Measurements from ENCODE around the gene SP110. TPM values are rescaled to one million over a fixed set of nuclear protein-coding genes. Genes with fewer than 3 reads are reported as not detected.

SP110 gene
- total and polyA plus RNA-seq, 8 donors, result 4.3 to 13.7 (median 7.8) TPM

GRCh38 chr2:230184727-230185578 lies 34.8 kb downstream of the SP110 start:
- no peak for ATAC-seq
- H3K27me3 ChIP-seq, result no peaks in the 10 kb centered on the region
- TF ChIP-seq CTCF (IDR thresholded peaks at IDR 0.05), result no peak
- WGBS, 2 donors, result 69 to 70% methylated on average over 10 of the region's 10 CpGs
- H3K4me1 ChIP-seq, result no peaks in the 10 kb centered on the region
- peaks cover 0 to 4% (median 0%) of the 10 kb centered on the region in 3 donors for H3K36me3 ChIP-seq
- no peak for FAIRE-seq
- H3K9me3 ChIP-seq, result no peaks in the 10 kb centered on the region
- DNase-seq, result no peak
- H3K27ac ChIP-seq, result no peak overlapping the region
- no peak overlapping the region for H3K4me3 ChIP-seq
- intact Hi-C loops (cut with DNase I), result no loop called here

DNA sequence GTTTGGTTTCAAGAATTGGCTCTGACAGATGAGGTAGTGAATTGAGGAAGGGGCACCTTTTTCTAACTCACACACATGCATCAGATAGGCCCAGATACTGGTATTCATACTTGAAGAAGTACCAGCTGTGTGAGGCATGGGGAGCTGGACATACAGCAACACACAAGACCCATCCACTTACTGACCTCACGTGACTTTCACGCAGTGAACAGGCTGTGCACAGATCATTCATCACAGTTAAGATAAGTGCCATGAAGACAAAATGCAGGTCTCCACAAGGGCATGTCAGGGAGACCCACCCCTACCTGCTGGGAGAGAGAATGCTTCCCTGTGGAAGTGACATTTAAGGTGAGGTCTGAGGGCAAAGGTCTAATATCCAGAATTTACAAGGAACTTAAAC lies 38.6 kb downstream of the SP110 start:
- Histone ChIP-seq H3K9me3 (no peaks in the 10 kb centered on the region), H3K36me3 (peaks cover 0 to 13% (median 0%) of the 10 kb centered on the region in 3 donors), H3K4me3 (no peak overlapping the region), H3K4me1 (no peaks in the 10 kb centered on the region), H3K27ac (no peak overlapping the region), H3K27me3 (no peaks in the 10 kb centered on the region)
- intact Hi-C loops (cut with DNase I), result no loop called here
- TF ChIP-seq CTCF (IDR thresholded peaks at IDR 0.05), result no peak
- ATAC-seq (no peak), FAIRE-seq (no peak), DNase-seq (no peak)
- WGBS, 2 donors, result 82 to 86% methylated on average over 2 of the region's 2 CpGs

- H3K36me3 ChIP-seq, result peaks cover 0 to 13% (median 0%) of the 10 kb centered on the region in 3 donors
These were observed 39.9 kb downstream of the SP110 start for GRCh38 chr2:230179907-230180306.

GRCh38 chr2:230178546-230179485 lies 41.0 kb downstream of the SP110 start:
- Histone ChIP-seq H3K4me3 (no peak overlapping the region), H3K27me3 (no peaks in the 10 kb centered on the region), H3K9me3 (no peaks in the 10 kb centered on the region), H3K4me1 (no peaks in the 10 kb centered on the region), H3K36me3 (peaks cover 0 to 13% (median 0%) of the 10 kb centered on the region in 3 donors), H3K27ac (no peak overlapping the region)
- 93 to 97% methylated on average over 7 of the region's 7 CpGs for WGBS, 2 donors
- no peak for ATAC-seq
- no peak for DNase-seq
- no peak for TF ChIP-seq CTCF (IDR thresholded peaks at IDR 0.05)
- intact Hi-C loops (cut with DNase I), result no loop called here
- FAIRE-seq, result no peak

More at GRCh38 chr2:230179907-230180306, 39.9 kb downstream of the SP110 start:
- no peak overlapping the region for H3K27ac ChIP-seq
- intact Hi-C loops (cut with DNase I), result no loop called here
- ATAC-seq (no peak), FAIRE-seq (no peak), DNase-seq (no peak)
- TF ChIP-seq CTCF (IDR thresholded peaks at IDR 0.05), result no peak
- no peaks in the 10 kb centered on the region for H3K9me3 ChIP-seq
- H3K4me1 ChIP-seq, result no peaks in the 10 kb centered on the region
- no peaks in the 10 kb centered on the region for H3K27me3 ChIP-seq
- WGBS, 2 donors, result 81 to 82% methylated on average over 7 of the region's 7 CpGs
- no peak overlapping the region for H3K4me3 ChIP-seq

Measured in pancreas (tissue), 10 donors.